Astrocyte (in vitro differentiated cells and primary cell): ENCODE results near the gene ZC3H18. TPM values are rescaled to one million over a fixed set of nuclear protein-coding genes. Genes with fewer than 3 reads are reported as not detected.

Source experiments
- DNase-seq: peaks from one replicate; pipeline ENCODE4 v3.0.0-alpha.2; 2010; ENCODE audit warnings: low read depth
- FAIRE-seq: peaks from 2 replicates; lab custom pipeline; 2011; peaks lifted over from hg19 to GRCh38; lab: Jason Lieb, UNC
- H2AFZ ChIP-seq: 2 replicates; pipeline ENCODE4 v1.6.0; 2012; ENCODE audit warnings: low read depth, low read length, inconsistent platforms
- H3K27ac ChIP-seq: 2 replicates; pipeline ENCODE4 v1.5.1; 2011; ENCODE audit warnings: low read depth, low read length, inconsistent platforms
- H3K27me3 ChIP-seq: 2 replicates; pipeline ENCODE4 v1.6.0; 2011; ENCODE audit warnings: low read length, inconsistent platforms; ENCODE audit not compliant: insufficient read depth
- H3K36me3 ChIP-seq: 2 replicates; pipeline ENCODE4 v1.5.1; 2011; ENCODE audit warnings: low read length, inconsistent platforms; ENCODE audit not compliant: insufficient read depth
- H3K4me1 ChIP-seq: 2 replicates; pipeline ENCODE4 v1.5.1; 2011; ENCODE audit warnings: low read length, inconsistent platforms; ENCODE audit not compliant: insufficient read depth
- H3K4me2 ChIP-seq: 2 replicates; pipeline ENCODE4 v1.6.0; 2012; ENCODE audit warnings: low read length, inconsistent platforms
- H3K4me3 ChIP-seq: 2 replicates; pipeline ENCODE4 v1.5.1; 2011; ENCODE audit warnings: low read depth, mild to moderate bottlenecking, low read length, inconsistent platforms; ENCODE audit not compliant: insufficient read depth
- H3K79me2 ChIP-seq: 2 replicates; pipeline ENCODE4 v1.6.0; 2012; ENCODE audit warnings: mild to moderate bottlenecking, low read length, inconsistent platforms; ENCODE audit not compliant: insufficient read depth
- H3K9ac ChIP-seq: 2 replicates; pipeline ENCODE4 v1.6.0; 2012; ENCODE audit warnings: mild to moderate bottlenecking, low read length, inconsistent platforms
- H3K9me3 ChIP-seq: 2 replicates; pipeline ENCODE4 v1.5.1; 2012; ENCODE audit warnings: low read depth, mild to moderate bottlenecking, low read length, inconsistent platforms; ENCODE audit not compliant: insufficient read depth
- H4K20me1 ChIP-seq: 2 replicates; pipeline ENCODE4 v1.6.0; 2012; ENCODE audit warnings: low read length, inconsistent platforms; ENCODE audit not compliant: insufficient read depth
- H3K27ac Mint-ChIP-seq: one replicate; pipeline ENCODE4 v1.8.0; 2021; ENCODE audit warnings: mild to moderate bottlenecking, mixed read lengths; ENCODE audit not compliant: unreplicated experiment
- H3K27me3 Mint-ChIP-seq: one replicate; pipeline ENCODE4 v1.8.0; 2021; ENCODE audit warnings: low read depth, mixed read lengths; ENCODE audit not compliant: unreplicated experiment
- H3K36me3 Mint-ChIP-seq: one replicate; pipeline ENCODE4 v1.8.0; 2021; ENCODE audit warnings: low read depth, mixed read lengths; ENCODE audit not compliant: unreplicated experiment
- H3K4me1 Mint-ChIP-seq: one replicate; pipeline ENCODE4 v1.8.0; 2021; ENCODE audit warnings: low read depth, mixed read lengths; ENCODE audit not compliant: unreplicated experiment
- H3K4me3 Mint-ChIP-seq: one replicate; pipeline ENCODE4 v1.8.0; 2021; ENCODE audit warnings: mild to moderate bottlenecking, moderate library complexity, mixed read lengths; ENCODE audit not compliant: unreplicated experiment
- H3K9me3 Mint-ChIP-seq: one replicate; pipeline ENCODE4 v1.8.0; 2021; ENCODE audit warnings: mild to moderate bottlenecking, mixed read lengths; ENCODE audit not compliant: unreplicated experiment
- EZH2 ChIP-seq: IDR thresholded peaks from 2 replicates; pipeline ENCODE4 v1.6.1; 2012; ENCODE audit warnings: mild to moderate bottlenecking, low read length, inconsistent platforms; ENCODE audit not compliant: insufficient read depth
- total RNA-seq: library from RNA; stranded (reverse); gene quantifications from 2 replicates; pipeline ENCODE4 v1.2.1, GENCODE V29; 2021
- TF ChIP-seq, protein P1 (sequence below): IDR thresholded peaks from 2 replicates; pipeline ENCODE4 v1.5.1; 2011; ENCODE audit warnings: low read depth, mild to moderate bottlenecking, inconsistent platforms, low read length, moderate library complexity; ENCODE audit not compliant: insufficient read depth

The ZC3H18 gene
- total RNA-seq, 1 donor from 2014 or later, result 32.8 TPM

DNA sequence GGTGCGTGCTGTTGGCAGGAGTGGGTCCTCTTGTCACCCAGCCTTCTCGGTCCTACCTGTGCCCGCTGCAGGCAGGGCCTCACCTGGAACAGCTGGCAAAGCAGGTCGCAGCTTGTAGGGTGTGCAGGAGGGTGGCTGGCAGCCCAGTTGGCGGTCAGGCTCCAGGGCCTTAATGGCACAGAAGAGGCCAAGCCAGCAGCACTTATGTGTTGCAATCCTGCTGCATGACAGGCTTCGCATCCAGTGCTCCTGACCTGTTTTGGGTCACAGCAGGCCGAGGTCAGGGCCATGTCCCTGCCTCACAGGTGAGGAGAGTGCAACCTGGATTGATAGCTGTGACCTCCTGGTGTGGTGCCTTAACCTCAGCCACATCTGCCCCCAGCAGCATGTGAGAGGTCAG lies 31.9 kb downstream of the ZC3H18 start:
- no peaks in the 10 kb centered on the region for H3K9me3 Mint-ChIP-seq
- H3K27ac Mint-ChIP-seq, result no peak overlapping the region
- no peak for DNase-seq
- no peak overlapping the region for H3K27ac ChIP-seq
- H3K4me2 ChIP-seq, result no peak overlapping the region
- no peak for FAIRE-seq
- TF ChIP-seq, protein P1, sequence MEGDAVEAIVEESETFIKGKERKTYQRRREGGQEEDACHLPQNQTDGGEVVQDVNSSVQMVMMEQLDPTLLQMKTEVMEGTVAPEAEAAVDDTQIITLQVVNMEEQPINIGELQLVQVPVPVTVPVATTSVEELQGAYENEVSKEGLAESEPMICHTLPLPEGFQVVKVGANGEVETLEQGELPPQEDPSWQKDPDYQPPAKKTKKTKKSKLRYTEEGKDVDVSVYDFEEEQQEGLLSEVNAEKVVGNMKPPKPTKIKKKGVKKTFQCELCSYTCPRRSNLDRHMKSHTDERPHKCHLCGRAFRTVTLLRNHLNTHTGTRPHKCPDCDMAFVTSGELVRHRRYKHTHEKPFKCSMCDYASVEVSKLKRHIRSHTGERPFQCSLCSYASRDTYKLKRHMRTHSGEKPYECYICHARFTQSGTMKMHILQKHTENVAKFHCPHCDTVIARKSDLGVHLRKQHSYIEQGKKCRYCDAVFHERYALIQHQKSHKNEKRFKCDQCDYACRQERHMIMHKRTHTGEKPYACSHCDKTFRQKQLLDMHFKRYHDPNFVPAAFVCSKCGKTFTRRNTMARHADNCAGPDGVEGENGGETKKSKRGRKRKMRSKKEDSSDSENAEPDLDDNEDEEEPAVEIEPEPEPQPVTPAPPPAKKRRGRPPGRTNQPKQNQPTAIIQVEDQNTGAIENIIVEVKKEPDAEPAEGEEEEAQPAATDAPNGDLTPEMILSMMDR, result no peak
- TF ChIP-seq EZH2, result no peak
- H3K36me3 Mint-ChIP-seq, result peaks cover 21% of the 10 kb centered on the region
- peaks cover 7% of the 10 kb centered on the region for H3K79me2 ChIP-seq
- H3K4me1 ChIP-seq, result no peaks in the 10 kb centered on the region
- H3K4me3 Mint-ChIP-seq, result no peak overlapping the region
- no peak overlapping the region for H2AFZ ChIP-seq
- H3K27me3 ChIP-seq, result no peaks in the 10 kb centered on the region
- H3K9me3 ChIP-seq, result no peaks in the 10 kb centered on the region
- peaks cover 41% of the 10 kb centered on the region for H4K20me1 ChIP-seq
- H3K9ac ChIP-seq, result no peak overlapping the region
- peaks cover 41% of the 10 kb centered on the region for H3K36me3 ChIP-seq
- H3K4me3 ChIP-seq, result no peak overlapping the region
- H3K4me1 Mint-ChIP-seq, result peaks cover 5% of the 10 kb centered on the region
- no peaks in the 10 kb centered on the region for H3K27me3 Mint-ChIP-seq

DNA sequence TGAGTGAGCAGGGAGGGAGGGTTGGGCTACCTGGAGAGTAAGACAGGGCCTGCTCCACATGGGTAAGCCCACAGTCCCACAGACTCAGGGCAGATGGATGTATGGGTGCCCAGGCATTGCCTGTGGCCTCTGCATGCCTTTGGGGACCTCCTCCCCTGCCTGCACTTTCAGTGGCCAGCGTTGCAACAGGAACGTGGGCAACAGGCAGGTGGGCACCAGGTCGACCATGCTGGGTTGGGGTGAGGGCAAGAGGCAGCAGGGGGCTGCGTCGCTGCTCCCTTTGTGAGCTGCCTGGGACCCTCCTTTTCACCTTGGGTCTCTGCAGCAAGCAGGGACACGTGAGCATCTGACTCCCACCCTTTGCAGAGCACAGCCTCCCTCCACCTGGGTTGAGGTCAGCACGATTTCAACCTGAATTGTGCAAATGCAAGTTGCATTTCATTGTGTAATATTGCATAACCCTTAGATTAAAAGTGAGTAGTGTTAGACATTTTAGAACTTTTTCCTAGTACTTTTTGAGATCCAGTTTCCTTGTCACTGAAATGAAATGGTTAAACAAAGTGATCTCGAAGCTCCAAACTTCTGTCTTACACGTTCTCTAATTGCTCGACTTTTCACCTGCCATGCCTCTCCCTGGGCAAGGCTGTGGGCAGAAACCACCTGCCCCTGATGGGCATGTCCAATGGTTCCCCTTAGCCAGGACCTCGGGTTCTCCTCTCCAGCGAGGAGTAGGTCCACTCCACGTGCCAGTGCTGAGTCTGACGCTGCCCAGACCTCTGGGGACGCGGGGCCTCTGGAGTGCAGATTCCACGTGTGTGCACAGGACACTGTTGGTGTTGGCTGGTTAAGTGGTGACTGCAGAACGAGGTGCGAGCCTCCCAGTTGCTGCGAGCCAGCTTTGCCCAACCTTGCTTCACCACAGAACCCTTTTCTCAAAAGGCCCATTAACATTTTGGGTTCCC lies 35.3 kb downstream of the ZC3H18 start:
- peaks cover 23% of the 10 kb centered on the region for H3K36me3 ChIP-seq

More for the DNA sequence above, 35.3 kb downstream of the ZC3H18 start:
- no peak for DNase-seq
- no peak for FAIRE-seq
- Mint-ChIP-seq H3K27me3 (no peaks in the 10 kb centered on the region), H3K9me3 (no peaks in the 10 kb centered on the region), H3K27ac (no peak overlapping the region), H3K4me3 (no peak overlapping the region), H3K36me3 (peaks cover 24% of the 10 kb centered on the region), H3K4me1 (no peaks in the 10 kb centered on the region)
- Histone ChIP-seq H3K4me3 (no peak overlapping the region), H3K9ac (no peak overlapping the region), H3K27me3 (no peaks in the 10 kb centered on the region), H3K9me3 (no peaks in the 10 kb centered on the region), H2AFZ (no peak overlapping the region), H3K27ac (no peak overlapping the region), H3K4me2 (no peak overlapping the region), H3K4me1 (no peaks in the 10 kb centered on the region), H3K79me2 (peaks cover 11% of the 10 kb centered on the region), H4K20me1 (peaks cover 51% of the 10 kb centered on the region)
- TF ChIP-seq, protein P1, result no peak
- TF ChIP-seq EZH2, result no peak
